ENCODE results near the gene BTNL3. TPM values are rescaled to one million over a fixed set of nuclear protein-coding genes. Genes with fewer than 3 reads are reported as not detected.
"Not testable (repeated sequence)": the region's sequence is repeated elsewhere in the genome, so short reads cannot be mapped to it uniquely, and the experiment has no call there.

BTNL3 gene
- total RNA-seq, 2 donors from 2014 or later: 0.26 TPM; not detected in 1

DNA sequence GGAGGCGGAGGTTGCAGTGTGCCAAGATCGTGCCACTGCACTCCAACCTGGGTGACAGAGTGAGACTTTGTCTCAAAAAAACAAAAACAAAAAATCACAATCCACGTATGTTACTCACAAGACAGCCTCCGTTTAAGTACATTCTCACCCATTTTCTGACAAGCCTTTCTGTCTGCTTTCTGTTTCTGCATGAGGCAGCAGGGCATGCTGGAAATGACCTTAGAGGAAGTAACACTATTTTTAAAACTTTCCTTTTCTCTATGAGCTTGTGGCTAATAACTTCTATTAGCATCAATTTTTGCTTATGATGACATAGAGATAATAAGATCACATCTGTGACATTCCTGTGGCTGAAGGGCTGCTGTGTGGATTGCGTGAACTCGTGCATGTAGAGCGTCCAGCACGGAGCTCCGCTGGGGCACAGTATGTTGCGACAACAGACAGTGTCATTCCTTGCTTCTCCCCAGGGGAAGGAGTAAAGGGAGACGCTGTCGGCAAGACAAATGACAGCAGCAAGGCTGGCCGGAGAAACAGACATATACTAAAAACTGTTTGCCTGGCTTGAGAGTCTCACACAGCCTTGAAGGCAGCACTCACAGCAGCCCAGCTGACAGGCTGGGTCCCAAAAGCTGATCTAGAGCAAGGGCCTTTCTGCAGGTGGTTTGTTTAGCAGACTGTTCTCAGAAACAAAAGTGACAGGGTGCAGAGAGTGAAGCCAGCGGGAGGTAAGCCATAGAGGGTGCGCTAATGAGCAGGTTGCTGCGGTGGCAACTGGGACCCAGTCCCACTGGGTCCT is 1.6 kb downstream of the BTNL3 start:
- H3K9me3 ChIP-seq: no peaks in the 10 kb centered on the region
- ATAC-seq (no peak), DNase-seq (no peak)
- TF ChIP-seq POLR2A (IDR thresholded peaks at IDR 0.05) (no peak), CTCF (IDR thresholded peaks at IDR 0.05) (no peak)
- H3K36me3 ChIP-seq (replicated peaks in 1 of 2; ENCODE audit: insufficient read depth in 1 of 2, low read depth in 2 of 2): no peaks in the 10 kb centered on the region
- no peaks in the 10 kb centered on the region for H3K4me1 ChIP-seq
- H3K27ac ChIP-seq: no peak overlapping the region
- no peaks in the 10 kb centered on the region for H3K27me3 ChIP-seq
- H3K4me3 ChIP-seq: no peak overlapping the region
- 63 to 73% methylated on average over 16 of the region's 16 CpGs for WGBS, 2 donors
- intact Hi-C loops (cut with DNase I): no loop called here

GRCh38 chr5:180990882-180991242 is 2.2 kb downstream of the BTNL3 start:
- Histone ChIP-seq H3K4me1 (no peaks in the 10 kb centered on the region), H3K27me3 (no peaks in the 10 kb centered on the region), H3K36me3 (replicated peaks in 1 of 2; ENCODE audit: insufficient read depth in 1 of 2, low read depth in 2 of 2) (no peaks in the 10 kb centered on the region), H3K9me3 (no peaks in the 10 kb centered on the region), H3K27ac (no peak overlapping the region), H3K4me3 (no peak overlapping the region)
- DNase-seq (no peak), ATAC-seq (no peak)
- TF ChIP-seq POLR2A (IDR thresholded peaks at IDR 0.05): no peak
- TF ChIP-seq CTCF (IDR thresholded peaks at IDR 0.05): no peak
- intact Hi-C loops (cut with DNase I): no loop called here
- WGBS, 2 donors: 74 to 77% methylated on average over 5 of the region's 5 CpGs

DNA sequence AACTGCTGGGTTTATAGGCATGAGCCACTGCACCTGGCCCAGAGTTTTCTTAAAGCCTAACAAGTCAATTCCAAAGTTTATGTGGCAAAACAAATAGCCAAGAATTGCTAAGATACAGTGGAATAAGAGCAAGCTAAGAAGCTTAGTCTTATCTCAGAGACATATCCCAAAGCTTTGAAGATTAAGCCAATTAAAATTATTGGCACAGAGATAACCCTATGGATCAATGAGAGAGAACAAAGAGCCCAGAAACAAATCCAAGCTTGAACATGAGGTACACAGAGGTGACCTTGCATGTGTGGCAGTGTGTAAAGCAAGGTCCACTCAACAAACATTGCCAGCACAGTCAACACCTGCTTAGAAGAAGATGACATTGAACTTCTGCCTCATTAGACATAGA is 13.3 kb downstream of the BTNL3 start:
- no peaks in the 10 kb centered on the region for H3K27me3 ChIP-seq
- peaks cover 9% of the 10 kb centered on the region for H3K4me1 ChIP-seq
- no peaks in the 10 kb centered on the region for H3K36me3 ChIP-seq (replicated peaks in 1 of 2; ENCODE audit: insufficient read depth in 1 of 2, low read depth in 2 of 2)
- DNase-seq (peak in 2 of 4 donors; percentile 46 to 54), ATAC-seq (peak; percentile 90)
- intact Hi-C loops (cut with DNase I): no loop called here
- peak overlapping the region in 2 of 4 donors; percentile 16 to 47 for H3K27ac ChIP-seq
- H3K4me3 ChIP-seq: no peak overlapping the region
- no peaks in the 10 kb centered on the region for H3K9me3 ChIP-seq
- TF ChIP-seq POLR2A (IDR thresholded peaks at IDR 0.05) (no peak), CTCF (IDR thresholded peaks at IDR 0.05) (no peak)

DNA sequence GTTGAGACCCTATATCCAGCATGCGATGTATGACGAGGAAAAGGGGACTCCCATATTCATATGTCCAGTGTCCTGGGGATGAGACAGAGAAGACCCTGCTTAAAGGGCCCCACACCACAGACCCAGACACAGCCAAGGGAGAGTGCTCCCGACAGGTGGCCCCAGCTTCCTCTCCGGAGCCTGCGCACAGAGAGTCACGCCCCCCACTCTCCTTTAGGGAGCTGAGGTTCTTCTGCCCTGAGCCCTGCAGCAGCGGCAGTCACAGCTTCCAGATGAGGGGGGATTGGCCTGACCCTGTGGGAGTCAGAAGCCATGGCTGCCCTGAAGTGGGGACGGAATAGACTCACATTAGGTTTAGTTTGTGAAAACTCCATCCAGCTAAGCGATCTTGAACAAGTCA is 17.1 kb downstream of the BTNL3 start:
- H3K4me3 ChIP-seq: no peak overlapping the region
- TF ChIP-seq POLR2A (IDR thresholded peaks at IDR 0.05): no peak
- no peak for TF ChIP-seq CTCF (IDR thresholded peaks at IDR 0.05)
- peaks cover 9% of the 10 kb centered on the region for H3K4me1 ChIP-seq
- DNase-seq: no peak
- WGBS, 2 donors: 69 to 79% methylated on average over 8 of the region's 9 CpGs
- H3K36me3 ChIP-seq (replicated peaks in 1 of 2; ENCODE audit: insufficient read depth in 1 of 2, low read depth in 2 of 2): no peaks in the 10 kb centered on the region
- H3K27ac ChIP-seq: no peak overlapping the region
- intact Hi-C loops (cut with DNase I): loop anchor here (5.0 kb wide), 1 partner anchor 63 kb away; no protein-coding TSS in a partner anchor
- ATAC-seq: no peak
- H3K27me3 ChIP-seq: no peaks in the 10 kb centered on the region
- H3K9me3 ChIP-seq: no peaks in the 10 kb centered on the region

GRCh38 chr5:181008136-181008535 is 19.5 kb downstream of the BTNL3 start:
- no peaks in the 10 kb centered on the region for H3K9me3 ChIP-seq
- no peak overlapping the region for H3K27ac ChIP-seq
- H3K36me3 ChIP-seq (replicated peaks in 1 of 2; ENCODE audit: insufficient read depth in 1 of 2, low read depth in 2 of 2): no peaks in the 10 kb centered on the region
- ATAC-seq (no peak), DNase-seq (no peak)
- intact Hi-C loops (cut with DNase I): loop anchor here (5.0 kb wide), 1 partner anchor 66 kb away; no protein-coding TSS in a partner anchor
- no peaks in the 10 kb centered on the region for H3K4me1 ChIP-seq
- no peak for TF ChIP-seq POLR2A (IDR thresholded peaks at IDR 0.05)
- TF ChIP-seq CTCF (IDR thresholded peaks at IDR 0.05): no peak
- WGBS, 2 donors: 76 to 90% methylated on average over 3 to 6 of the region's 6 CpGs
- H3K4me3 ChIP-seq: no peak overlapping the region
- no peaks in the 10 kb centered on the region for H3K27me3 ChIP-seq

DNA sequence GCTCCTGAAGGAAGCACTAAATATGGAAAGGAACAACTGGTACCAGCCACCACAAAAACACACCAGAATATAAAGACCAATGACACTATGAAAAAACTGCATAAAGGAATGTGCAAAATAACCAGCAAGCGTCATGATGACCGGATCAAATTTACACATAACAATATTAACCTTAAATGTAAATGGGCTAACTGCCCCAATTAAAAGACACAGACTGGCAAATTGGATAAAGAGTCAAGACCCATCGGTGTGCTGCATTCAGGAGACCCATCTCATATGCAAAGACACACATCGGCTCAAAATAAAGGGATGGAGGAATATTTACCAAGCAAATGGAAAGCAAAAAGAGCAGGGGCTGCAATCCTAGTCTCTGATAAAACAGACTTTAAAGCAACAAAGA is 21.4 kb downstream of the BTNL3 start:
- WGBS, 2 donors: 79 to 94% methylated on average over 4 of the region's 4 CpGs
- DNase-seq: not testable (repeated sequence)

DNA sequence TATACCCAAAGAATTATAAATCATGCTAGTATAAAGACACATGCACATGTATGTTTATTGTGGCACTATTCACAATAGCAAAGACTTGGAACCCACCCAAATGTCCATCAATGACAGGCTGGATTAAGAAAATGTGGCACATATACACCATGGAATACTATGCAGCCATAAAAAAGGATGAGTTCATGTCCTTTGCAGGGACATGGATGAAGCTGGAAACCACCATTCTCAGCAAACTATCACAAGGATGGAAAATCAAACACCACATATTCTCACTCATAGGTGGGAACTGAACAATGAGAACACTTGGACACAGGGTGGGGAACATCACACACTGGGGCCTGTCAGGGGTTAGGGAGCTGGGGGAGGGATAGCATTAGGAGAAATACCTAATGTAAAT is 26.0 kb downstream of the BTNL3 start:
- H3K36me3 ChIP-seq (replicated peaks in 1 of 2; ENCODE audit: insufficient read depth in 1 of 2, low read depth in 2 of 2); H3K9me3 ChIP-seq; H3K4me1 ChIP-seq; H3K27ac ChIP-seq; DNase-seq; ATAC-seq; intact Hi-C loops (cut with DNase I); H3K27me3 ChIP-seq; H3K4me3 ChIP-seq: not testable (repeated sequence)

More for the DNA sequence above, 21.4 kb downstream of the BTNL3 start:
- H3K4me1 ChIP-seq; H3K4me3 ChIP-seq; H3K27me3 ChIP-seq; H3K9me3 ChIP-seq; H3K27ac ChIP-seq; intact Hi-C loops (cut with DNase I); ATAC-seq; H3K36me3 ChIP-seq (replicated peaks in 1 of 2; ENCODE audit: insufficient read depth in 1 of 2, low read depth in 2 of 2): not testable (repeated sequence)

Data from body of pancreas (tissue), 4 donors.